OCI-LY1 (cell line): ENCODE results near the gene PAFAH1B1.

Experiments used
- EZH2 ChIP-seq: fragments of 200-600 bp; sonication (generic), shearing (Covaris generic); IDR thresholded peaks from 2 replicates; pipeline ENCODE4 v1.8.0; 2017; ENCODE audit warnings: borderline replicate concordance, mixed run types, mild to moderate bottlenecking, antibody characterized with exemption, low read length, moderate library complexity, mixed read lengths
- TF ChIP-seq, protein P1 (sequence below): fragments of 200-600 bp; sonication (generic), shearing (Covaris generic); IDR thresholded peaks from 2 replicates; pipeline ENCODE4 v1.5.1; 2017; ENCODE audit warnings: mild to moderate bottlenecking, antibody characterized with exemption, low read length, moderate library complexity, mixed read lengths

GRCh38 chr17:2672026-2672425 is 78.6 kb downstream of the PAFAH1B1 start:
- TF ChIP-seq, protein P1, sequence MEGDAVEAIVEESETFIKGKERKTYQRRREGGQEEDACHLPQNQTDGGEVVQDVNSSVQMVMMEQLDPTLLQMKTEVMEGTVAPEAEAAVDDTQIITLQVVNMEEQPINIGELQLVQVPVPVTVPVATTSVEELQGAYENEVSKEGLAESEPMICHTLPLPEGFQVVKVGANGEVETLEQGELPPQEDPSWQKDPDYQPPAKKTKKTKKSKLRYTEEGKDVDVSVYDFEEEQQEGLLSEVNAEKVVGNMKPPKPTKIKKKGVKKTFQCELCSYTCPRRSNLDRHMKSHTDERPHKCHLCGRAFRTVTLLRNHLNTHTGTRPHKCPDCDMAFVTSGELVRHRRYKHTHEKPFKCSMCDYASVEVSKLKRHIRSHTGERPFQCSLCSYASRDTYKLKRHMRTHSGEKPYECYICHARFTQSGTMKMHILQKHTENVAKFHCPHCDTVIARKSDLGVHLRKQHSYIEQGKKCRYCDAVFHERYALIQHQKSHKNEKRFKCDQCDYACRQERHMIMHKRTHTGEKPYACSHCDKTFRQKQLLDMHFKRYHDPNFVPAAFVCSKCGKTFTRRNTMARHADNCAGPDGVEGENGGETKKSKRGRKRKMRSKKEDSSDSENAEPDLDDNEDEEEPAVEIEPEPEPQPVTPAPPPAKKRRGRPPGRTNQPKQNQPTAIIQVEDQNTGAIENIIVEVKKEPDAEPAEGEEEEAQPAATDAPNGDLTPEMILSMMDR = no peak
- no peak for TF ChIP-seq EZH2
